Prostate gland (tissue), 2 donors: ENCODE data around the gene PAF1.

ENCODE experiments used
- POLR2AphosphoS5 ChIP-seq: sonication (generic); formaldehyde crosslinking; IDR thresholded peaks from one replicate; pipeline ENCODE4 v1.6.1; 2017; ENCODE audit warnings: antibody characterized with exemption
- TF ChIP-seq, protein P1 (sequence below), 4 experiments: fragments of 200-600 bp in 2 of 4; fragments of 450-650 bp in 2 of 4; sonication (generic) in 2 of 4; IDR thresholded peaks; 1 replicate in 3 of 4; 2 replicates in 1 of 4; pipeline ENCODE4 v1.5.1; 2016 to 2019; ENCODE audit warnings: antibody characterized with exemption in 4 of 4, mild to moderate bottlenecking in 2 of 4, moderate library complexity in 2 of 4

DNA sequence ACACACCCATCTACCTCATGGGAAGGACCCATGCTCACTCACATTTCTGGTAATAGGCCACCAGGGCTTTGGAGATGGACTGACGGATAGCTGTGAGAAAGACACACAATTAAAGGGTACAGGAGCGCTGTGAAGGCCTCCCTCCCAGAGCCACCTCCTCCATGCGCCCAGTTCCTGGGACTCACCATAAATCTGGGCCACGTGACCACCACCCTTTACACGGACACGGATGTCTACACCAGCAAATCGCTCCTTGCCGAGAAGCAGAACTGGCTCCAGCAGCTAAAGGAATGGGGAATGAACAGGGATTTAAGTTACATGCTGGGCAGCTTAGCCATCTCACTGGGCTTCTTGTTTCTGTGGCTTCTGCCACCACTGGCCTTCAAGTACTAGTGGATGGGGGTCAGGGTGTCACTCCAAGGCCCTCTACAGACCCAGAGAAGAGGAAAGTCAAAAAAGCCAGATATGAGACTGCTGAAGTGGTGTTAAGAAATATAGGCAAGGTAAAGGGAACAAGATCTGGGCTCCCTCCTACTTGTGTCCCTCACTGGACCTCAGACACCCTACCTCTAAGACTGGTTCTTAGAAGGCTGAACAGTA is 42.7 kb upstream of the PAF1 start:
- TF ChIP-seq, protein P1, sequence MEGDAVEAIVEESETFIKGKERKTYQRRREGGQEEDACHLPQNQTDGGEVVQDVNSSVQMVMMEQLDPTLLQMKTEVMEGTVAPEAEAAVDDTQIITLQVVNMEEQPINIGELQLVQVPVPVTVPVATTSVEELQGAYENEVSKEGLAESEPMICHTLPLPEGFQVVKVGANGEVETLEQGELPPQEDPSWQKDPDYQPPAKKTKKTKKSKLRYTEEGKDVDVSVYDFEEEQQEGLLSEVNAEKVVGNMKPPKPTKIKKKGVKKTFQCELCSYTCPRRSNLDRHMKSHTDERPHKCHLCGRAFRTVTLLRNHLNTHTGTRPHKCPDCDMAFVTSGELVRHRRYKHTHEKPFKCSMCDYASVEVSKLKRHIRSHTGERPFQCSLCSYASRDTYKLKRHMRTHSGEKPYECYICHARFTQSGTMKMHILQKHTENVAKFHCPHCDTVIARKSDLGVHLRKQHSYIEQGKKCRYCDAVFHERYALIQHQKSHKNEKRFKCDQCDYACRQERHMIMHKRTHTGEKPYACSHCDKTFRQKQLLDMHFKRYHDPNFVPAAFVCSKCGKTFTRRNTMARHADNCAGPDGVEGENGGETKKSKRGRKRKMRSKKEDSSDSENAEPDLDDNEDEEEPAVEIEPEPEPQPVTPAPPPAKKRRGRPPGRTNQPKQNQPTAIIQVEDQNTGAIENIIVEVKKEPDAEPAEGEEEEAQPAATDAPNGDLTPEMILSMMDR (IDR thresholded peaks at IDR 0.05) = no peak
- no peak for TF ChIP-seq POLR2AphosphoS5
